LNCAP (cell line): ENCODE measurements around the gene SEBOX.

Experiments used
- TF ChIP-seq, protein P1 (sequence below): fragments of 450-650 bp; IDR thresholded peaks from 2 replicates; pipeline ENCODE4 v1.5.1; 2017; ENCODE audit warnings: mild to moderate bottlenecking

SEBOX gene

GRCh38 chr17:28404812-28405570 lies 40.0 kb upstream of the SEBOX start:
- TF ChIP-seq, protein P1, sequence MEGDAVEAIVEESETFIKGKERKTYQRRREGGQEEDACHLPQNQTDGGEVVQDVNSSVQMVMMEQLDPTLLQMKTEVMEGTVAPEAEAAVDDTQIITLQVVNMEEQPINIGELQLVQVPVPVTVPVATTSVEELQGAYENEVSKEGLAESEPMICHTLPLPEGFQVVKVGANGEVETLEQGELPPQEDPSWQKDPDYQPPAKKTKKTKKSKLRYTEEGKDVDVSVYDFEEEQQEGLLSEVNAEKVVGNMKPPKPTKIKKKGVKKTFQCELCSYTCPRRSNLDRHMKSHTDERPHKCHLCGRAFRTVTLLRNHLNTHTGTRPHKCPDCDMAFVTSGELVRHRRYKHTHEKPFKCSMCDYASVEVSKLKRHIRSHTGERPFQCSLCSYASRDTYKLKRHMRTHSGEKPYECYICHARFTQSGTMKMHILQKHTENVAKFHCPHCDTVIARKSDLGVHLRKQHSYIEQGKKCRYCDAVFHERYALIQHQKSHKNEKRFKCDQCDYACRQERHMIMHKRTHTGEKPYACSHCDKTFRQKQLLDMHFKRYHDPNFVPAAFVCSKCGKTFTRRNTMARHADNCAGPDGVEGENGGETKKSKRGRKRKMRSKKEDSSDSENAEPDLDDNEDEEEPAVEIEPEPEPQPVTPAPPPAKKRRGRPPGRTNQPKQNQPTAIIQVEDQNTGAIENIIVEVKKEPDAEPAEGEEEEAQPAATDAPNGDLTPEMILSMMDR, result no peak

DNA sequence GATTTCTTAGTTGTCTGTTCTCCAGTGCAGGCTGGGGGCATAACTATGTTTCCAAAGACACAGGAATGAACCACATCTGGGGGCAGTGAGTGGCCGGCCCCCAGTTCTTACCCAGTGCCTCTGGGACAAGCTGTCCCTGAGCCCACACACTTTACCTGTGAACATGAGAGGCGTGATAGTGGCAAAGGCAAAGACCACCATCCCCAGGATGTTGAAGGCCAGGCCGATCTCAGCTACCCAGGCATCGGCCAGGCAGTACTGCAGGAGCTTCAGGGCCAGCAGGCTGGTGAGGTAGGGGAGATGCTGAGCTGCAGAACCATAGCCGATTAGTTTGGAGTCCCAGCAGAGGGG lies 39.4 kb upstream of the SEBOX start:
- TF ChIP-seq, protein P1, result no peak

DNA sequence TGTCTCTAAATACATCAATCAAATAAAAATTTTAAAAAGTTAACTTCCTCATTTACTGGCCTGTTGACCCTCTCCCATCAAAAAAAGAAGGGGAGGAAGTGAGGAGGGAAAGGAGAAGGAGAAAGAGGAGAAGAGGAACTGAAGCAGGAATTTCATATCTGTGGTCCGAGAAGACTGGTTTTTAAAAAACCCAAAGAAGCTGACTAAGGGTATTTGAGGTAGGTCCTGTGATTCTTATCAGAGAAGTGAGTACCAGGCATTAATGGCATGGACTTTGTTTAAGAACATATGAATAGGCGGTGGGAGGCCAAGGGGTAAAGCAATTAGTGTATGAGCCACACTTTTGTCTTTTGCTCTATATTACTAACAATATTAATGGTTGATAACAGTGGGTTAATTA lies 39.0 kb upstream of the SEBOX start:
- TF ChIP-seq, protein P1, result no peak

GRCh38 chr17:28402844-28403243 lies 37.8 kb upstream of the SEBOX start:
- TF ChIP-seq, protein P1, result no peak

DNA sequence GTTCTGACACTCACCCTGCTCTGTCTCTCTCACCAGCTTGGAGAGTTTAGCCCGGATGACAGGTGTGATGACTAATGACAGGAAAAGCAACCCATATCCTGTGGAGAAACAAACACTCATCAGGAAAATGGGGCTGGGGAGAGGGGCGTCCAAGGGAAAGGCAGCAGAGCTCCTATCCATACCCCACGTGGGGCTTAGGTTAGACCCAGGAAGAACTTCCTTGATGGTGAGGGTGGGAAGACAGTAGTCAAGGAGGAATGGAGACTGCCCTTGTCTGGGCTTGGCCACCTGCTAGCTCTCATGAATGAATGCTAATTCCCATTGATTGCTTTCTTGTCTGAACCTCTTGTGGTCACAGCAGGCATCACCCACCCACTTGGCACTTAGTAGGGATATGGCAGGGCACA lies 37.2 kb upstream of the SEBOX start:
- TF ChIP-seq, protein P1, result no peak

GRCh38 chr17:28399808-28400207 lies 34.8 kb upstream of the SEBOX start:
- TF ChIP-seq, protein P1, result no peak

GRCh38 chr17:28398280-28398981 lies 33.4 kb upstream of the SEBOX start:
- TF ChIP-seq, protein P1, result no peak
